DND-41 (cell line): ENCODE measurements around the gene NF1.
A peak's percentile ranks its signal among the peaks of the same experiment; 100 is the strongest.

Source experiments
- ATAC-seq: fragments of 200-7000 bp; cut with Tn5 transposase; 3 replicates; pipeline ENCODE4 v1.9.1; 2021; ENCODE audit warnings: low read depth; ENCODE audit not compliant: insufficient read depth
- DNase-seq: peaks from one replicate; pipeline ENCODE4 v3.0.0-alpha.2; 2020
- H2AFZ ChIP-seq: 2 replicates; pipeline ENCODE4 v1.6.0; 2012; ENCODE audit warnings: low read depth, low read length
- H3K27ac ChIP-seq: 2 replicates; pipeline ENCODE4 v1.5.1; 2012; ENCODE audit warnings: low read length, inconsistent platforms
- H3K27me3 ChIP-seq: fragments of 200-600 bp; sonication (generic); 2 replicates; pipeline ENCODE4 v1.6.0; 2012; ENCODE audit warnings: low read length, mild to moderate bottlenecking, inconsistent platforms; ENCODE audit not compliant: insufficient read depth, poor library complexity
- H3K36me3 ChIP-seq: 2 replicates; pipeline ENCODE4 v1.5.1; 2012; ENCODE audit warnings: low read length, inconsistent platforms; ENCODE audit not compliant: insufficient read depth
- H3K4me1 ChIP-seq: 2 replicates; pipeline ENCODE4 v1.5.1; 2012; ENCODE audit warnings: mild to moderate bottlenecking, low read length; ENCODE audit not compliant: insufficient read depth
- H3K4me2 ChIP-seq: 2 replicates; pipeline ENCODE4 v1.6.0; 2012; ENCODE audit warnings: mild to moderate bottlenecking, moderate library complexity, low read length, inconsistent platforms; ENCODE audit not compliant: insufficient read depth
- H3K4me3 ChIP-seq, 2 experiments: fragments of 200-600 bp in 1 of 2; shearing (Covaris generic) in 1 of 2; 2 replicates each; pipeline ENCODE4 v1.5.1; 2012 to 2016; ENCODE audit warnings: inconsistent platforms in 2 of 2, low read length in 2 of 2, mild to moderate bottlenecking in 2 of 2, low read depth in 1 of 2, moderate library complexity in 1 of 2
- H3K79me2 ChIP-seq: 2 replicates; pipeline ENCODE4 v1.6.0; 2012; ENCODE audit warnings: low read length, inconsistent platforms; ENCODE audit not compliant: insufficient read depth
- H3K9ac ChIP-seq: 2 replicates; pipeline ENCODE4 v1.6.0; 2012; ENCODE audit warnings: low read depth, mild to moderate bottlenecking, inconsistent platforms, low read length, moderate library complexity
- H3K9me3 ChIP-seq: 2 replicates; pipeline ENCODE4 v1.5.1; 2012; ENCODE audit warnings: low read length, moderate library complexity, mild to moderate bottlenecking, inconsistent platforms; ENCODE audit not compliant: insufficient read depth, severe bottlenecking
- H4K20me1 ChIP-seq: 2 replicates; pipeline ENCODE4 v1.6.0; 2012; ENCODE audit warnings: low read length; ENCODE audit not compliant: insufficient read depth
- EZH2 ChIP-seq: IDR thresholded peaks from 3 replicates; pipeline ENCODE4 v1.6.1; 2012; ENCODE audit warnings: borderline replicate concordance, low read depth, mild to moderate bottlenecking, moderate library complexity, low read length, inconsistent platforms; ENCODE audit not compliant: severe bottlenecking
- TF ChIP-seq, protein P1 (sequence below): IDR thresholded peaks from 2 replicates; pipeline ENCODE4 v1.5.1; 2012; ENCODE audit warnings: borderline replicate concordance, low read length, moderate library complexity, mild to moderate bottlenecking; ENCODE audit not compliant: poor library complexity, severe bottlenecking; ENCODE audit errors: extremely low read depth

Gene NF1

DNA sequence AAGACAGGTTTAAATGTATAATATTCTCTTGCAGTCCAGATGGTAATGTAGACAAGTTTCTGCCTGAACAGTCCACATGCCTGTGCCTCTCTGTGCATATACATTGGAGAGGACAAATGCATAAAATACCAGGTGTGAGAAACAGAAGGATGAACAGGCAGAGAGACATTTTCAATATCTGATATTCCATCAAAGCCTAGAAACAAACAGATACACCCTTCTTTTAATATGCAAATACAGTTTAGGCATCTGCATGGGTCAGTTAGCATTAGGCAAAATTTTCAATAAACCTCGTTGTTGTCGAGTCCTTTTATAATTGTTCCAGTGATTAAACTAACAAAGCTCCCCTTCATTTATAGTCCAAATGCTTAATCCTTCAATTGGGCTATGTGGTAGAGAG, 201.4 kb downstream of the NF1 start:
- Histone ChIP-seq H3K4me2 (no peak overlapping the region), H3K27me3 (no peaks in the 10 kb centered on the region), H3K9ac (no peak overlapping the region), H3K79me2 (no peaks in the 10 kb centered on the region), H3K27ac (no peak overlapping the region), H3K4me1 (no peaks in the 10 kb centered on the region), H2AFZ (no peak overlapping the region), H3K9me3 (no peaks in the 10 kb centered on the region), H3K4me3 (no peak overlapping the region), H3K36me3 (peaks cover 12% of the 10 kb centered on the region), H4K20me1 (no peaks in the 10 kb centered on the region)
- ATAC-seq (no peak), DNase-seq (no peak)
- no peak for TF ChIP-seq EZH2
- TF ChIP-seq, protein P1, sequence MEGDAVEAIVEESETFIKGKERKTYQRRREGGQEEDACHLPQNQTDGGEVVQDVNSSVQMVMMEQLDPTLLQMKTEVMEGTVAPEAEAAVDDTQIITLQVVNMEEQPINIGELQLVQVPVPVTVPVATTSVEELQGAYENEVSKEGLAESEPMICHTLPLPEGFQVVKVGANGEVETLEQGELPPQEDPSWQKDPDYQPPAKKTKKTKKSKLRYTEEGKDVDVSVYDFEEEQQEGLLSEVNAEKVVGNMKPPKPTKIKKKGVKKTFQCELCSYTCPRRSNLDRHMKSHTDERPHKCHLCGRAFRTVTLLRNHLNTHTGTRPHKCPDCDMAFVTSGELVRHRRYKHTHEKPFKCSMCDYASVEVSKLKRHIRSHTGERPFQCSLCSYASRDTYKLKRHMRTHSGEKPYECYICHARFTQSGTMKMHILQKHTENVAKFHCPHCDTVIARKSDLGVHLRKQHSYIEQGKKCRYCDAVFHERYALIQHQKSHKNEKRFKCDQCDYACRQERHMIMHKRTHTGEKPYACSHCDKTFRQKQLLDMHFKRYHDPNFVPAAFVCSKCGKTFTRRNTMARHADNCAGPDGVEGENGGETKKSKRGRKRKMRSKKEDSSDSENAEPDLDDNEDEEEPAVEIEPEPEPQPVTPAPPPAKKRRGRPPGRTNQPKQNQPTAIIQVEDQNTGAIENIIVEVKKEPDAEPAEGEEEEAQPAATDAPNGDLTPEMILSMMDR, result no peak

DNA sequence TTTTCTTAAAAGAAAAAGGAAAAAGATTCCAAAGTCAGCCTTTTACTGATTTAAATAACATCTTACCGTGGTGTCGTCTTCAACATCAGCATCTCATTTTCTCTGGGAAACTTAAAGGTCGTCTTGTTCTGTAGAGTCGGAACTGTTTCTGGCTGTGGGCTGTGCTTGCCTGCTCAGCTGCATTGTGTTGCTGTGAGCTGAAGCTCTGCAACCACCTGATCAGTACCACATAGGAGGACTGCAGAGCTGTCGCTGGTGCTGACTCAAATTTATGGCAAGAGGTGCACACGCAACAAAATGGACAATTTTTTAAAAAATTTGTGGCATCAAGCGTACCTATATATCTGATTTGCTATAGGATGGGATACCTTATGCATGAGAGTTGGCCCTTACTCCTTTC, 202.3 kb downstream of the NF1 start, which contains the start of gene OMG:
Gene OMG, minus strand, starts transcription at position 150 of the 400 bp plus-strand sequence. CDS start 908 bp downstream, outside the sequence.
- H3K36me3 ChIP-seq, result peaks cover 10% of the 10 kb centered on the region; the same call in 1 of the 2 replicates
- no peaks in the 10 kb centered on the region for H3K79me2 ChIP-seq
- no peak within 1 kb of the TSS for H3K27ac ChIP-seq
- no peak for DNase-seq
- no peak within 1 kb of the TSS for H3K4me3 ChIP-seq
- H2AFZ ChIP-seq, result no peak within 1 kb of the TSS
- no peaks in the 10 kb centered on the region for H3K4me1 ChIP-seq
- ATAC-seq, result no peak
- no peak for TF ChIP-seq EZH2
- TF ChIP-seq, protein P1, result no peak
- no peaks in the 10 kb centered on the region for H3K27me3 ChIP-seq
- H3K4me2 ChIP-seq, result no peak within 1 kb of the TSS
- no peaks in the 10 kb centered on the region for H3K9me3 ChIP-seq
- no peaks in the 10 kb centered on the region for H4K20me1 ChIP-seq
- H3K9ac ChIP-seq, result no peak within 1 kb of the TSS

DNA sequence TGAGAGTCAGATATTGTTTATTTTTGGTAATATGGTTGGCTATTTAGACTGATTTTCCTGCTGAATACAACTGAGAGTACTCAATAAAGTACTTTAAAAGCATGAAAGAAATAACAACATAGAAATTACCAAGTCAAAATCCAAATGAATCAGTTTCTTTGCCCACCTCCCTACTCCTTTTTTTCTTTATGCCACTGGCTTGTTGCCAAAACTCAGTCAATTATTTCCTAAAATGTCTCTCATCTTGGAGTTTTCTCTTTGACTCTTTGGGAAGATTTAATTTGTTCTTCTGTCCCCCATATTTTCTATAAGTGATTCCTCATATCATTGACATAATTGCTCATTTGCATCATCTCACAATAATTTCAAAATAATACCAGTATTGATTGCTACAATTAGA, 204.8 kb downstream of the NF1 start:
- H3K9ac ChIP-seq, result no peak overlapping the region
- TF ChIP-seq, protein P1, result no peak
- TF ChIP-seq EZH2, result no peak
- DNase-seq (no peak), ATAC-seq (no peak)
- H3K4me1 ChIP-seq, result no peaks in the 10 kb centered on the region
- H3K4me3 ChIP-seq, result no peak overlapping the region
- H3K27ac ChIP-seq, result no peak overlapping the region
- no peaks in the 10 kb centered on the region for H3K27me3 ChIP-seq
- H3K36me3 ChIP-seq, result peaks cover 17% of the 10 kb centered on the region; the same call in 1 of the 2 replicates
- no peaks in the 10 kb centered on the region for H4K20me1 ChIP-seq
- no peaks in the 10 kb centered on the region for H3K9me3 ChIP-seq
- no peak overlapping the region for H3K4me2 ChIP-seq
- H2AFZ ChIP-seq, result no peak overlapping the region
- no peaks in the 10 kb centered on the region; the same call in 1 of the 2 replicates for H3K79me2 ChIP-seq

DNA sequence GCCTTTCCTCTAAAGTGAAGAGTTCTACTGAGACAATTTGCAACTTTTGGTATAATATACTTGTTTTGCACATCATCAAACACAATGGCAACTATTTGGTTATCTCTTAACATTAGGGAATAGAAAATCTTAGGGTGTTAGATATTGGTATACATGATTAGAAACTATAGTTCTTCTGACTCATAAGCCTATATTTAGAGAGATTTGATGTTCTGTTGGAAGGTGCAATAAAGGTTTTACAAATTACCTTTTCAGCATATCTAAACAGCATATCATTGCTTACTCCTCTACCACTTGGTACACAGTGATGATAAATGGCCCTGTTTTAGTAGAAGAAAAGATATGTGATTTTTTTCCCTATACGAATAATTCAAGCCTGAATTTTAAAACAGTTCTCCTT, 212.9 kb downstream of the NF1 start:
- Histone ChIP-seq H3K4me1 (peaks cover 57% of the 10 kb centered on the region), H3K27ac (peak overlapping the region; percentile 94; the same call in 1 of the 2 replicates), H3K79me2 (peaks cover 71% of the 10 kb centered on the region), H4K20me1 (no peaks in the 10 kb centered on the region), H2AFZ (no peak overlapping the region), H3K4me2 (no peak overlapping the region), H3K9me3 (no peaks in the 10 kb centered on the region), H3K36me3 (peaks cover 21% of the 10 kb centered on the region), H3K4me3 (no peak overlapping the region), H3K27me3 (no peaks in the 10 kb centered on the region), H3K9ac (no peak overlapping the region)
- DNase-seq (no peak), ATAC-seq (no peak)
- TF ChIP-seq EZH2, result no peak
